ENCODE data around the gene SWSAP1. TPM values are rescaled to one million over a fixed set of nuclear protein-coding genes. Genes with fewer than 3 reads are reported as not detected.
"Not testable (repeated sequence)": the region's sequence is repeated elsewhere in the genome, so short reads cannot be mapped to it uniquely, and the experiment has no call there.

SWSAP1 gene
- total and polyA plus RNA-seq, 12 donors = 0.53 to 3.1 (median 1.7) TPM

DNA sequence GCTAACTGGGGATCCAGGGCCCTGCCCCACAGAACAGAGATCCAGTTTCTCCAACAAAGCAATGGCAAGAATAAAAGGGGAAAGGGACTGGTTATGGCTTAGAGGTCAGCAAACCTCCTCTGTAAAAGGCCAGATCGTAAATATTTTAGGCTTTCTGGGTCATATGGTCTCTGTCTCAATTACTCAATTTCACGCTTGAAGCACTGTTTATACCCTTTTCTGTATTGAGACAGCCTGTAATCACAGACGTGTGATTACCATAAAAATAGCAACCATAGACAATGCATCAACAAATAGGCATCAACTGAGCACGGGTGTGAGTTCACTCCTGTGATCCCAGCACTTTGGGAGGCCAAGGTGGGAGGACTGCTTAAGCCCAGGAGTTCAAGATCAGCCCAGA, 44.3 kb upstream of the SWSAP1 start:
- TF ChIP-seq, protein P1, sequence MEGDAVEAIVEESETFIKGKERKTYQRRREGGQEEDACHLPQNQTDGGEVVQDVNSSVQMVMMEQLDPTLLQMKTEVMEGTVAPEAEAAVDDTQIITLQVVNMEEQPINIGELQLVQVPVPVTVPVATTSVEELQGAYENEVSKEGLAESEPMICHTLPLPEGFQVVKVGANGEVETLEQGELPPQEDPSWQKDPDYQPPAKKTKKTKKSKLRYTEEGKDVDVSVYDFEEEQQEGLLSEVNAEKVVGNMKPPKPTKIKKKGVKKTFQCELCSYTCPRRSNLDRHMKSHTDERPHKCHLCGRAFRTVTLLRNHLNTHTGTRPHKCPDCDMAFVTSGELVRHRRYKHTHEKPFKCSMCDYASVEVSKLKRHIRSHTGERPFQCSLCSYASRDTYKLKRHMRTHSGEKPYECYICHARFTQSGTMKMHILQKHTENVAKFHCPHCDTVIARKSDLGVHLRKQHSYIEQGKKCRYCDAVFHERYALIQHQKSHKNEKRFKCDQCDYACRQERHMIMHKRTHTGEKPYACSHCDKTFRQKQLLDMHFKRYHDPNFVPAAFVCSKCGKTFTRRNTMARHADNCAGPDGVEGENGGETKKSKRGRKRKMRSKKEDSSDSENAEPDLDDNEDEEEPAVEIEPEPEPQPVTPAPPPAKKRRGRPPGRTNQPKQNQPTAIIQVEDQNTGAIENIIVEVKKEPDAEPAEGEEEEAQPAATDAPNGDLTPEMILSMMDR (IDR thresholded peaks at IDR 0.05) = no peak
- H3K4me3 ChIP-seq = no peak overlapping the region
- H3K36me3 ChIP-seq = peaks cover 0 to 100% (median 30%) of the 10 kb centered on the region in 9 donors
- H3K4me1 ChIP-seq = peaks cover 0 to 8% (median 0%) of the 10 kb centered on the region in 9 donors
- H3K27me3 ChIP-seq = no peaks in the 10 kb centered on the region
- intact Hi-C loops (cut with DNase I) = no loop called here
- H3K27ac ChIP-seq = no peak overlapping the region
- no peaks in the 10 kb centered on the region for H3K9me3 ChIP-seq
- DNase-seq = no peak
- WGBS, 2 donors = 84 to 87% methylated on average over 4 of the region's 4 CpGs
- ATAC-seq = no peak

DNA sequence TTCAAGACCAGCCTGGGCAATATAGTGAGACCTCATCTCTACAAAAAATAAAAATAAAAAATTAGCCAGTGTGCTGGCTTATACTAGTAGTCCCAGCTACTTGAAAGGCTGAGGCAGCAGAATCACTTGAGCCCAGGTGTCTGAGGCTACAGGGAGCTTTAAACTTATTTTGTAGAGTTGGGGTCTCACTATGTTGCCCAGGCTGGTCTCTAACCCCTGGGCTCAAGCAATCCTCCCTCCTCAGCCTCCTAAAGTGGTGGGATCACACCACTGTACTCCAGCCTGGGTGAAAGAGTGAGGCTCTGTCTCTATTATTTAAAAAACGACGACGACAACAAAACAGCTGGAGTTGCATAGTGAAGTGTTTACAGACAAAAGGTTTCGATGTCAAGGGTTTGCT, 43.0 kb upstream of the SWSAP1 start:
- 83 to 94% methylated on average over 4 of the region's 4 CpGs for WGBS, 2 donors
- Histone ChIP-seq H3K4me3 (no peak overlapping the region), H3K36me3 (peaks cover 0 to 100% (median 39%) of the 10 kb centered on the region in 9 donors), H3K4me1 (no peaks in the 10 kb centered on the region), H3K27ac (no peak overlapping the region), H3K27me3 (no peaks in the 10 kb centered on the region), H3K9me3 (no peaks in the 10 kb centered on the region)
- TF ChIP-seq, protein P1 (IDR thresholded peaks at IDR 0.05) = no peak
- intact Hi-C loops (cut with DNase I) = no loop called here
- ATAC-seq (no peak), DNase-seq (no peak)

DNA sequence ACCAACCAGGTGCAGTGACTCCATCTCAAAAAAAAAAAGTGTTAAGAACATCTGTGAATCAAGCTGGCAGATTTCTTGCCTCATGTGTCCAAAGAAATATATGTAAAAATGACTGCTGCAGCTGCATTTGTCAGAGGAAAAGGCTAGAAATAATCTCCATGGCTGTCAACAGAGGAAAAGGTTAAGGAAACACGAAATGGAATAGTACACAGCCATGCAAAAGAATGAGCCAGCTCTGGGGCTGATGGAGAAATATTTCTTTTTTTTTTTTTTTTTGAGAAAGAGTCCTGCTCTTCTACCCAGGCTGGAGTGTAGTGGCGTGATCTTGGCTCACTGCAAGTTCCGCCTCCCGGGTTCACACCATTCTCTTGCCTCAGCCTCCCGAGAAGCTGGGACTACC, 41.6 kb upstream of the SWSAP1 start:
- ATAC-seq (no peak), DNase-seq (no peak)
- 96 to 99% methylated on average over 5 of the region's 5 CpGs for WGBS, 2 donors
- Histone ChIP-seq H3K27me3 (no peaks in the 10 kb centered on the region), H3K36me3 (peaks cover 0 to 97% (median 30%) of the 10 kb centered on the region in 9 donors), H3K4me3 (no peak overlapping the region), H3K4me1 (peaks cover 0 to 11% (median 0%) of the 10 kb centered on the region in 9 donors), H3K27ac (no peak overlapping the region), H3K9me3 (no peaks in the 10 kb centered on the region)
- TF ChIP-seq, protein P1 (IDR thresholded peaks at IDR 0.05) = no peak
- intact Hi-C loops (cut with DNase I) = no loop called here

DNA sequence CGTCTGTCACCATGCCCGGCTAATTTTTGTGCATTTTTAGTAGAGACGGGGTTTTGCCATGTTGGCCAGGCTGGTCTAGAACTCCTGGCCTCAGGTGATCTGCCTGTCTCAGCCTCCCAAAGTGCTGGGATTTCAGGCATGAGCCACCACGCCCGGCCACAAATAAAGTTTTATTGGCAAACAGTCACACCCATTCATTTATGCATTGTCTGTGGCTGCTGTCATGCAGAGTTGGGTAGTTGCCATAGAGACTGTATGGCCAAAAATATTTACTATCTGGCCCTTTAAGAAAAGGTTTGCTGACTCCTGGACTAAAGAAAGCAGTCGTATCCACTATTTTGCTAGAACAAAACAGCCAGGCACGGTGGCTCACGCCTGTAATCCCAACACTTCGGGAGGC, 40.6 kb upstream of the SWSAP1 start:
- H3K27me3 ChIP-seq; DNase-seq; H3K9me3 ChIP-seq; ATAC-seq; intact Hi-C loops (cut with DNase I); H3K4me3 ChIP-seq; H3K27ac ChIP-seq: not testable (repeated sequence)
- Histone ChIP-seq H3K4me1 (peaks cover 0 to 21% (median 0%) of the 10 kb centered on the region in 9 donors), H3K36me3 (peaks cover 0 to 87% (median 30%) of the 10 kb centered on the region in 9 donors)
- WGBS, 2 donors = 86 to 91% methylated on average over 9 of the region's 9 CpGs

DNA sequence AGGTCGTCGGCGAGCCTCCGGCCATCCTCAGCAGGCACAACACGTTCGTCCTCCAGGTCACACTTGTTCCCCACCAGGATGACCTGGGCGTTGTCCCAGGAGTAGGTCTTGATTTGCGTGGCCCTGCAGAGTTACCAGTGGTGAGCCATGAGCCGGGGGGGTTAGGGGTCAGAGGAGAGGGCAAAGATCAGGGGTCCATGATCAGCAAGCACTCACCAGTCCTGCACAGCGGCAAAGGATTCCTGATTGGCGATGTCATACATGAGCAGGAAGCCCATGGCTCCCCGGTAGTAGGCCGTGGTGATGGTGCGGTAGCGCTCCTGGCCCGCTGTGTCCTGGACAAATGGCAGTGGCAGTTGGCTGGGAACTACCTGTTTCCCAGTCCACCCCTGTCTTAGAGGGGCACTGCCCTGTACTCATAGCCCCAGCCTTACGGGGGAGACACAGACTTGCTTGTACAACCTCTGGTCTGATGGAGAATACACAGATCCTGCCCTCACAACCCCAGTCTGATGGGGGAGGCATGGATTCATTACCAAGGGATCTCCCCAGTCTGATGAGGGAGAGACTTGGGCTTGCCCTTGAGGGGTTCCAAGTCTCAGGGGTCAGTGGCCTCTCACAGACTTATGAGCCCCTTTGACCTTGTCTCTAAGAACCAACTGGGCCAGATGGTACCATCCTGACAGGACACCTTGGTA, 38.9 kb upstream of the SWSAP1 start:
- Histone ChIP-seq H3K36me3 (peaks cover 0 to 69% (median 30%) of the 10 kb centered on the region in 9 donors), H3K4me3 (no peak overlapping the region), H3K27ac (no peak overlapping the region), H3K4me1 (peaks cover 3 to 33% (median 10%) of the 10 kb centered on the region in 9 donors), H3K27me3 (no peaks in the 10 kb centered on the region), H3K9me3 (no peaks in the 10 kb centered on the region)
- intact Hi-C loops (cut with DNase I) = loop anchor here in 2 of 10 donors (5.0 kb wide), 2 partner anchors 37 to 38 kb away; partner anchors contain the start of genes SWSAP1 (in 1 of the 2) and TSPAN16 (in 1 of the 2)
- 96 to 97% methylated on average over 17 of the region's 17 CpGs for WGBS, 2 donors
- no peak for DNase-seq
- TF ChIP-seq, protein P1 (IDR thresholded peaks at IDR 0.05) = no peak
- ATAC-seq = no peak
